DND-41 (cell line): ENCODE measurements around the gene IL17RB.

Experiments used
- ATAC-seq: fragments of 200-7000 bp; cut with Tn5 transposase; 3 replicates; pipeline ENCODE4 v1.9.1; 2021; ENCODE audit warnings: low read depth; ENCODE audit not compliant: insufficient read depth
- DNase-seq: peaks from one replicate; pipeline ENCODE4 v3.0.0-alpha.2; 2020
- H2AFZ ChIP-seq: 2 replicates; pipeline ENCODE4 v1.6.0; 2012; ENCODE audit warnings: low read depth, low read length
- H3K27ac ChIP-seq: 2 replicates; pipeline ENCODE4 v1.5.1; 2012; ENCODE audit warnings: low read length, inconsistent platforms
- H3K27me3 ChIP-seq: fragments of 200-600 bp; sonication (generic); 2 replicates; pipeline ENCODE4 v1.6.0; 2012; ENCODE audit warnings: low read length, mild to moderate bottlenecking, inconsistent platforms; ENCODE audit not compliant: insufficient read depth, poor library complexity
- H3K36me3 ChIP-seq: 2 replicates; pipeline ENCODE4 v1.5.1; 2012; ENCODE audit warnings: low read length, inconsistent platforms; ENCODE audit not compliant: insufficient read depth
- H3K4me1 ChIP-seq: 2 replicates; pipeline ENCODE4 v1.5.1; 2012; ENCODE audit warnings: mild to moderate bottlenecking, low read length; ENCODE audit not compliant: insufficient read depth
- H3K4me2 ChIP-seq: 2 replicates; pipeline ENCODE4 v1.6.0; 2012; ENCODE audit warnings: mild to moderate bottlenecking, moderate library complexity, low read length, inconsistent platforms; ENCODE audit not compliant: insufficient read depth
- H3K4me3 ChIP-seq, 2 experiments: fragments of 200-600 bp in 1 of 2; shearing (Covaris generic) in 1 of 2; 2 replicates each; pipeline ENCODE4 v1.5.1; 2012 to 2016; ENCODE audit warnings: inconsistent platforms in 2 of 2, low read length in 2 of 2, mild to moderate bottlenecking in 2 of 2, low read depth in 1 of 2, moderate library complexity in 1 of 2
- H3K79me2 ChIP-seq: 2 replicates; pipeline ENCODE4 v1.6.0; 2012; ENCODE audit warnings: low read length, inconsistent platforms; ENCODE audit not compliant: insufficient read depth
- H3K9ac ChIP-seq: 2 replicates; pipeline ENCODE4 v1.6.0; 2012; ENCODE audit warnings: low read depth, mild to moderate bottlenecking, inconsistent platforms, low read length, moderate library complexity
- H3K9me3 ChIP-seq: 2 replicates; pipeline ENCODE4 v1.5.1; 2012; ENCODE audit warnings: low read length, moderate library complexity, mild to moderate bottlenecking, inconsistent platforms; ENCODE audit not compliant: insufficient read depth, severe bottlenecking
- H4K20me1 ChIP-seq: 2 replicates; pipeline ENCODE4 v1.6.0; 2012; ENCODE audit warnings: low read length; ENCODE audit not compliant: insufficient read depth
- CTCF ChIP-seq: IDR thresholded peaks from 2 replicates; pipeline ENCODE4 v1.5.1; 2012; ENCODE audit warnings: borderline replicate concordance, low read length, moderate library complexity, mild to moderate bottlenecking; ENCODE audit not compliant: poor library complexity, severe bottlenecking; ENCODE audit errors: extremely low read depth
- EZH2 ChIP-seq: IDR thresholded peaks from 3 replicates; pipeline ENCODE4 v1.6.1; 2012; ENCODE audit warnings: borderline replicate concordance, low read depth, mild to moderate bottlenecking, moderate library complexity, low read length, inconsistent platforms; ENCODE audit not compliant: severe bottlenecking

Gene IL17RB

GRCh38 chr3:53880396-53881345, 34.3 kb downstream of the IL17RB start:
- ATAC-seq (no peak), DNase-seq (peak; percentile 6)
- Histone ChIP-seq H4K20me1 (no peaks in the 10 kb centered on the region), H3K9me3 (no peaks in the 10 kb centered on the region), H3K36me3 (peaks cover 44% of the 10 kb centered on the region), H3K9ac (peak overlapping the region; percentile 76), H3K4me1 (peaks cover 18% of the 10 kb centered on the region), H3K27ac (peak overlapping the region; percentile 82), H3K27me3 (peaks cover 8% of the 10 kb centered on the region), H3K4me3 (peak overlapping the region; percentile 72 to 78; a peak in 3 of 4 replicates), H2AFZ (peak overlapping the region; percentile 89), H3K79me2 (peaks cover 13% of the 10 kb centered on the region), H3K4me2 (peak overlapping the region; percentile 77)
- TF ChIP-seq CTCF: no peak
- TF ChIP-seq EZH2: no peak

- H3K9me3 ChIP-seq: no peaks in the 10 kb centered on the region
- H4K20me1 ChIP-seq: no peaks in the 10 kb centered on the region
- peak within 1 kb of the TSS; percentile 72 to 78 for H3K4me3 ChIP-seq
- peak within 1 kb of the TSS; percentile 76 for H3K9ac ChIP-seq
- peaks cover 36% of the 10 kb centered on the region for H3K36me3 ChIP-seq
- peak; percentile 89 for DNase-seq
- TF ChIP-seq EZH2: no peak
- no peak for TF ChIP-seq CTCF
- H3K79me2 ChIP-seq: peaks cover 13% of the 10 kb centered on the region
- peak within 1 kb of the TSS; percentile 82 for H3K27ac ChIP-seq
- H3K4me2 ChIP-seq: peak within 1 kb of the TSS; percentile 77
- peaks cover 18% of the 10 kb centered on the region for H3K4me1 ChIP-seq
- H3K27me3 ChIP-seq: peaks cover 10% of the 10 kb centered on the region
- H2AFZ ChIP-seq: peak within 1 kb of the TSS; percentile 89
- peak; percentile 92 for ATAC-seq
Measured at GRCh38 chr3:53881691-53882593, 35.6 kb downstream of the IL17RB start, which contains the start of gene ACTR8. ACTR8 (minus strand) TSS chr3:53882152; CDS start chr3:53882101, 51 bp downstream.

- Histone ChIP-seq H3K36me3 (peaks cover 25% of the 10 kb centered on the region), H4K20me1 (no peaks in the 10 kb centered on the region), H3K27ac (no peak overlapping the region), H2AFZ (peak overlapping the region; percentile 63; the same call in 1 of the 2 replicates), H3K27me3 (peaks cover 18% of the 10 kb centered on the region), H3K4me1 (peaks cover 21% of the 10 kb centered on the region), H3K9ac (no peak overlapping the region), H3K4me2 (no peak overlapping the region), H3K9me3 (no peaks in the 10 kb centered on the region), H3K79me2 (peaks cover 13% of the 10 kb centered on the region), H3K4me3 (no peak overlapping the region)
- TF ChIP-seq EZH2: no peak
- ATAC-seq (no peak), DNase-seq (no peak)
Measured at GRCh38 chr3:53883008-53883407, 36.6 kb downstream of the IL17RB start.
